BLaER1 treated with 17β-estradiol and CSF1 and Interleukin-3, amounts not matched to agents 10 nM and 100 nM (cell line): ENCODE data around the gene GRM1.

Source experiments
- H3K27ac ChIP-seq, 11 experiments: shearing (Covaris generic); formaldehyde crosslinking; 2 replicates each; pipeline ENCODE4 v1.8.1; 2022
- H3K27me3 ChIP-seq, 11 experiments: shearing (Covaris generic); formaldehyde crosslinking; 2 replicates each; pipeline ENCODE4 v1.8.1; 2022
- H3K36me3 ChIP-seq, 11 experiments: shearing (Covaris generic); formaldehyde crosslinking; 2 replicates each; pipeline ENCODE4 v1.8.1; 2022
- H3K4me1 ChIP-seq, 10 experiments: shearing (Covaris generic); formaldehyde crosslinking; 2 replicates each; pipeline ENCODE4 v1.8.1; 2022
- H3K4me2 ChIP-seq, 11 experiments: shearing (Covaris generic); formaldehyde crosslinking; 2 replicates each; pipeline ENCODE4 v1.8.1; 2022
- H3K4me3 ChIP-seq, 10 experiments: shearing (Covaris generic); formaldehyde crosslinking; 2 replicates each; pipeline ENCODE4 v1.8.1; 2022
- H3K9ac ChIP-seq, 11 experiments: shearing (Covaris generic); formaldehyde crosslinking; 2 replicates each; pipeline ENCODE4 v1.8.1; 2022
- H3K9me3 ChIP-seq, 11 experiments: shearing (Covaris generic); formaldehyde crosslinking; replicated peaks in 1 of 11; 2 replicates each; pipeline ENCODE4 v1.8.1; 2022
- H4K20me1 ChIP-seq, 11 experiments: shearing (Covaris generic); formaldehyde crosslinking; 2 replicates each; pipeline ENCODE4 v1.8.1; 2022
- Cebpa-rat ChIP-seq, 11 experiments: shearing (Covaris generic); IDR thresholded peaks; 2 replicates each; pipeline ENCODE4 v1.8.1; 2022

GRM1 gene

GRCh38 chr6:146364816-146365594, 336.1 kb downstream of the GRM1 start:
- H3K9ac ChIP-seq: no peak overlapping the region
- peaks cover 0 to 18% (median 3%) of the 10 kb centered on the region in 10 experiments; a peak in 9 of 20 replicates for H3K4me1 ChIP-seq
- H3K4me2 ChIP-seq: no peak overlapping the region
- no peaks in the 10 kb centered on the region for H3K36me3 ChIP-seq
- TF ChIP-seq Cebpa-rat (IDR thresholded peaks at IDR 0.05): no peak
- H4K20me1 ChIP-seq: no peaks in the 10 kb centered on the region
- no peak overlapping the region for H3K4me3 ChIP-seq
- no peaks in the 10 kb centered on the region for H3K27me3 ChIP-seq
- H3K27ac ChIP-seq: no peak overlapping the region
- no peaks in the 10 kb centered on the region for H3K9me3 ChIP-seq

GRCh38 chr6:146367061-146367460, 338.2 kb downstream of the GRM1 start:
- Histone ChIP-seq H3K4me3 (no peak overlapping the region), H3K4me1 (no peaks in the 10 kb centered on the region), H3K27me3 (no peaks in the 10 kb centered on the region), H3K9ac (no peak overlapping the region), H4K20me1 (no peaks in the 10 kb centered on the region), H3K4me2 (no peak overlapping the region), H3K27ac (no peak overlapping the region), H3K36me3 (no peaks in the 10 kb centered on the region), H3K9me3 (peaks cover 0 to 7% (median 0%) of the 10 kb centered on the region in 11 experiments; a peak in 1 of 22 replicates)
- TF ChIP-seq Cebpa-rat (IDR thresholded peaks at IDR 0.05): no peak

GRCh38 chr6:146369866-146370265, 341.0 kb downstream of the GRM1 start:
- no peaks in the 10 kb centered on the region for H4K20me1 ChIP-seq
- H3K36me3 ChIP-seq: no peaks in the 10 kb centered on the region
- no peaks in the 10 kb centered on the region for H3K4me1 ChIP-seq
- H3K4me2 ChIP-seq: no peak overlapping the region
- H3K27me3 ChIP-seq: no peaks in the 10 kb centered on the region
- no peak overlapping the region for H3K27ac ChIP-seq
- no peak overlapping the region for H3K9ac ChIP-seq
- no peak for TF ChIP-seq Cebpa-rat (IDR thresholded peaks at IDR 0.05)
- H3K4me3 ChIP-seq: no peak overlapping the region
- peaks cover 0 to 9% (median 0%) of the 10 kb centered on the region in 11 experiments; a peak in 1 of 22 replicates for H3K9me3 ChIP-seq

GRCh38 chr6:146381486-146381885, 352.6 kb downstream of the GRM1 start:
- no peaks in the 10 kb centered on the region for H3K36me3 ChIP-seq
- H4K20me1 ChIP-seq: no peaks in the 10 kb centered on the region
- no peak overlapping the region for H3K4me3 ChIP-seq
- TF ChIP-seq Cebpa-rat (IDR thresholded peaks at IDR 0.05): no peak
- no peaks in the 10 kb centered on the region for H3K27me3 ChIP-seq
- H3K9me3 ChIP-seq: peaks cover 0 to 6% (median 0%) of the 10 kb centered on the region in 11 experiments; a peak in 1 of 22 replicates
- no peak overlapping the region for H3K9ac ChIP-seq
- H3K4me2 ChIP-seq: no peak overlapping the region
- H3K27ac ChIP-seq: no peak overlapping the region
- H3K4me1 ChIP-seq: no peaks in the 10 kb centered on the region

GRCh38 chr6:146388736-146389364, 360.0 kb downstream of the GRM1 start:
- Histone ChIP-seq H3K4me2 (no peak overlapping the region), H3K9me3 (no peaks in the 10 kb centered on the region), H4K20me1 (no peaks in the 10 kb centered on the region), H3K4me3 (no peak overlapping the region), H3K9ac (no peak overlapping the region), H3K27ac (no peak overlapping the region), H3K27me3 (no peaks in the 10 kb centered on the region), H3K36me3 (no peaks in the 10 kb centered on the region), H3K4me1 (no peaks in the 10 kb centered on the region)
- no peak for TF ChIP-seq Cebpa-rat (IDR thresholded peaks at IDR 0.05)

GRCh38 chr6:146389740-146390139, 360.9 kb downstream of the GRM1 start:
- H3K4me3 ChIP-seq: no peak overlapping the region
- no peaks in the 10 kb centered on the region for H3K27me3 ChIP-seq
- no peak for TF ChIP-seq Cebpa-rat (IDR thresholded peaks at IDR 0.05)
- no peaks in the 10 kb centered on the region for H3K9me3 ChIP-seq
- no peaks in the 10 kb centered on the region for H4K20me1 ChIP-seq
- H3K4me2 ChIP-seq: no peak overlapping the region
- H3K4me1 ChIP-seq: no peaks in the 10 kb centered on the region
- no peak overlapping the region for H3K9ac ChIP-seq
- H3K36me3 ChIP-seq: no peaks in the 10 kb centered on the region
- H3K27ac ChIP-seq: no peak overlapping the region

- Histone ChIP-seq H3K9me3 (no peaks in the 10 kb centered on the region), H3K36me3 (no peaks in the 10 kb centered on the region), H3K4me3 (no peak overlapping the region), H3K27me3 (no peaks in the 10 kb centered on the region), H3K27ac (no peak overlapping the region), H3K4me1 (no peaks in the 10 kb centered on the region), H3K9ac (no peak overlapping the region), H4K20me1 (no peaks in the 10 kb centered on the region), H3K4me2 (no peak overlapping the region)
- TF ChIP-seq Cebpa-rat (IDR thresholded peaks at IDR 0.05): no peak
These were observed 368.8 kb downstream of the GRM1 start for GRCh38 chr6:146397638-146398037.

GRCh38 chr6:146402476-146402875, 373.6 kb downstream of the GRM1 start:
- Histone ChIP-seq H3K36me3 (no peaks in the 10 kb centered on the region), H3K9me3 (no peaks in the 10 kb centered on the region), H3K4me1 (no peaks in the 10 kb centered on the region), H3K9ac (no peak overlapping the region), H3K4me3 (no peak overlapping the region), H3K4me2 (no peak overlapping the region), H4K20me1 (no peaks in the 10 kb centered on the region), H3K27ac (no peak overlapping the region), H3K27me3 (no peaks in the 10 kb centered on the region)
- no peak for TF ChIP-seq Cebpa-rat (IDR thresholded peaks at IDR 0.05)

GRCh38 chr6:146408583-146408982, 379.7 kb downstream of the GRM1 start:
- H3K27ac ChIP-seq: no peak overlapping the region
- H3K4me3 ChIP-seq: no peak overlapping the region
- no peaks in the 10 kb centered on the region for H3K27me3 ChIP-seq
- no peak for TF ChIP-seq Cebpa-rat (IDR thresholded peaks at IDR 0.05)
- no peaks in the 10 kb centered on the region for H3K4me1 ChIP-seq
- H3K4me2 ChIP-seq: no peak overlapping the region
- no peak overlapping the region for H3K9ac ChIP-seq
- H4K20me1 ChIP-seq: no peaks in the 10 kb centered on the region
- no peaks in the 10 kb centered on the region for H3K36me3 ChIP-seq
- H3K9me3 ChIP-seq: 0 out of 22 replicates have a peak, but pooled peaks cover 0 to 6% (median 0%) of the 10 kb centered on the region in 11 experiments
